GM19328 (cell line): ENCODE data around the gene GUCA2B.

ENCODE experiments used
- ATAC-seq: cut with Tn5 transposase; IDR thresholded peaks from one replicate; pipeline ENCODE4 v1.9.1; 2021; ENCODE audit warnings: mild to moderate bottlenecking, moderate library complexity; ENCODE audit not compliant: unreplicated experiment

Gene GUCA2B

DNA sequence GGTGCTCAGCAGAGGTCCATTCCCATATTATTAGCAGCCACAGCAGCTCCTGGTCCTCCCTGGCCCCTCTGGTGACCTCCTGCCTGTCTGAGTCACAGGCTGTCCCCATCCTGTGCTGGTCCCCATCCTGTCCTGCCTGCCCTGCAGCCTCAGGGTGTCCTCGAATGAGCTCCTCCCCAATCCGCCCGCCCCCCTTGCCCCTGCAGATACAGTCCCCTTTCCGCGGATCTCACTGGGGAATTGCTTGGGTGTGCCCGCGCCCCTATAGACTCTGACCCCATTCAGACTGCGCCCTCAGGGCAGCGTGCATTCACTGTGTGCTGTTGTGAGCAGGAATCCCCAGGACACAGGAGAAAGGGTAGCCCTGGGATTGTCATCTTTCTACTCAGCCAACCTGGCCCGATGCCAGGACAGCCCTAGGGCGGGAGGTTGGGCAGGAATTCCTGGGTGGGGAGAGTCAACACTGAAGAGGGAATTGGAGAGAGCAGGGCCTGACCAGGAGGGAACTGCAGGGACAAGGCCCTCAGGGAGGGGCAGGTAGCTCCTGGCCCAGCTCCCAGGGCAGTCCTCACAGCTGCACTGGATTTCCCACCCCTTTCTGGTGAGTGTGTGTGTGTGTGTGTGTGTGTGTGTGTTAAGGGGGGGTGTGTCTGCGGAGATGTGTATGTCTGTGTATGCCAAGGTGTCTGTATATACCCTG, 12.5 kb downstream of the GUCA2B start:
- ATAC-seq: no peak

DNA sequence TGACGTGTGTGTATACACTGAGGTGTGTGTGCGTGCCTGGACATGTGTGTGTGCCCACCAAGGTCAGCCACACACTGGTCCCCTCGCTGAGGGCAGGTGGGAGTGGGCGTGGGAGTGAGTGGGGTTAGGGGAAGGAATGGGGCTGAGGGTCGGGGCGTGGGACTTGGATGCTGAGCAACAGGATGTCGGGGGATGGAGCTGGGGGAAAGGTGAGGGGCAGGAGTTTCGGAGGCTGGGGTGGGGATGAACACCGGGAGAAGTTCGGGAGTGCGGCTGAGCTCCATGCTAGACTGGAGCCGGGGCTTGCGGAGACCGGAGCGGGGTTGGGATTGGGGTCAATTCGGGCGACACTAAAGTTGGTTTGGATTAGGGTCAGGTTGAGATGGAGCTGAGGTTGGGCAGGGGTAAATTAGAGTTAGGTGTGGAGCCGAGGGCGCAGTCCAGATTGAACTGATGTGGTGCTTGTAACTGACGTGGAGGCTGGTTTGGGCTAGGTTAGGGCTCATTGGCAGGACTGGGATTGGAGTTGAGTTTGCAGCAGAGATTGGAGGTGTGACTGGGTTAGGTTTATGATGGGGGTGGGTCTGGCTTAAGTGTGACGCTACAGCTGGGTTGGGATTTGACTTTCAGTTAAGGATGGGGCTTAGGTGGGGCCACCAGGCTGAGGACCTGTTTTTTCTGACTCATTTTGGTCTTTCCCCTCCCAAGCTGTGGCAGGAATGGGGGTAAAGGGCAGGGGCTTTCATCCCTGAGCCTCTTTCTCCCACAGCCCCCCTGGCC, 14.6 kb downstream of the GUCA2B start:
- ATAC-seq: no peak

- no peak for ATAC-seq
Measured at GRCh38 chr1:42168391-42168670, 15.1 kb downstream of the GUCA2B start.

- no peak for ATAC-seq
Measured at GRCh38 chr1:42168763-42169162, 15.6 kb downstream of the GUCA2B start.

DNA sequence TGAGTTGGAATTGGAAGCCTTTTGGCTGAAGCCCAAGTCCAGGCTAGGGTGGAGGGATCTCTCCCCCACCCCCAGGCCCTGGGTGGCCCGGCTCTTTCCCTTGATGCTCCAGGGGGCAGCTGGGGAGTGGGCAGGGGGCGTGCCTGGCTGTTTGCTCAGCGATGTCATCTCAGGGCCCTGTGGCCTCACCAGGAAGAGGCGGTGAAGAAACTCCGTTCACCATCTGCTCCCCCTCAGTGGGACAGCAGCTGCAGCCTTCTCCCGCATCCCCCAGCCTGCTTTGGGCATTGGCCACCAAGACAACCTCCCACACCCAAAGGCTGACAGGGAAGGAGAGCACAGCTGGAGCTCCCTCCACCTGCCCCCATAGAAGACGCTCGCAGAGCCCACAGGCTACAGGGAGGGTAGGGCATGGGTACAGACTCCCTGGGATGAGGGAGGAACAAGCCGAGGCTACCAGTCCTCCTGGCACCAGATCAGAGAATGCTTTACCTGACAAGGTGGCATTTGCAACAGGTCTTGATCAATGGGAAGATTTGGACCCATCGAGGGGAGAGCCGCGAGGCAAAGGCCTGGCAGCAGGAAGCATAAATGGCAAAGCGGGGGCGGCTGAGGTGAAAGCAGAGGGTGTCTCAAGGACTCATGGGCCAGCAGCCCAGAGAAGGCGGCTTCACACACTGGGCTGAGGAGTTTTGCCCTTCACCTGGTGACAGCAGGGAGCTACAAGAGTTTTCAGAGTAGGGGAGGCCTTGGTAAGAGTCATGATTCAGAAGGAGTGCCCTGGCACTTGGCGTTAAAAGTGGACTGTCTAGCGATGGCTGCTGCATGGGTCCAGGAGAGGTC, 17.8 kb downstream of the GUCA2B start:
- ATAC-seq: no peak

GRCh38 chr1:42171679-42172266, 18.6 kb downstream of the GUCA2B start:
- ATAC-seq: no peak

- no peak for ATAC-seq
Measured at GRCh38 chr1:42172381-42173133, 19.3 kb downstream of the GUCA2B start.

GRCh38 chr1:42173155-42173933, 20.1 kb downstream of the GUCA2B start:
- no peak for ATAC-seq

GRCh38 chr1:42173961-42174735, 20.9 kb downstream of the GUCA2B start:
- no peak for ATAC-seq

DNA sequence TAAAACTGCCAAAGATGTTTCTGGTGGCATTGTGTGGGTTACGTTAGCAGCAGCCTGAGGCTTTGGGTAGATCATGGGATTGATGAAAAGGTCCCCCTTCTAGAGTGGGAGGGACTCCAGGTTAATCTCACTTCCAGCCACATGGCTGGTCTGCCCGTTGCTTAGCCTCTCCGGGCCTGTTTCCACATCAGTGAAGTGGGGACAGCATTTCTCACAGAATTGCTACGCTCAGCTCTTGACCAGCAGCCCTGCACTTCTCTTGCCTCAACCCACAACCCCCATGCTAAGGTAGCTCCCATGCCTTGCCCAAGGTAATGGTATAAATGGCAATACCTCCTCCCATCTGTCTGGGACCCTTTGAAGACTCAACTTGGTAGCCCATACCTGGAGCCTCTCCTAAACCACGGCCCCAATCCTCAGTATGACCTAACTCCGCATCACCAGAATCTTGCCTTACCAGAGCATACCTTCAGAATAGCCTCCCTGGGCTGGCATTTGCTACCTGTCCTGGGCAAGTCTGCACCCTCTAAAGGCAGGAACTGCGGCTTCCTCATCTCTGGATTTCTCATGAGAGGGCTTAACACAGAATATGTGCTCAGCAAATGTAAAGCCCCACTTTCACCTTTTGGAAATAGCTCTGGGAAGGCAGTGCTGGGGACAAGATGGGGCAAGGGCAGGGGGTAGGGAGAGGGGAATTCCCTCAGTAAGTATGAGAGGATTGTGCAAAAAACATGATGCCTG, 22.3 kb downstream of the GUCA2B start:
- ATAC-seq: no peak

DNA sequence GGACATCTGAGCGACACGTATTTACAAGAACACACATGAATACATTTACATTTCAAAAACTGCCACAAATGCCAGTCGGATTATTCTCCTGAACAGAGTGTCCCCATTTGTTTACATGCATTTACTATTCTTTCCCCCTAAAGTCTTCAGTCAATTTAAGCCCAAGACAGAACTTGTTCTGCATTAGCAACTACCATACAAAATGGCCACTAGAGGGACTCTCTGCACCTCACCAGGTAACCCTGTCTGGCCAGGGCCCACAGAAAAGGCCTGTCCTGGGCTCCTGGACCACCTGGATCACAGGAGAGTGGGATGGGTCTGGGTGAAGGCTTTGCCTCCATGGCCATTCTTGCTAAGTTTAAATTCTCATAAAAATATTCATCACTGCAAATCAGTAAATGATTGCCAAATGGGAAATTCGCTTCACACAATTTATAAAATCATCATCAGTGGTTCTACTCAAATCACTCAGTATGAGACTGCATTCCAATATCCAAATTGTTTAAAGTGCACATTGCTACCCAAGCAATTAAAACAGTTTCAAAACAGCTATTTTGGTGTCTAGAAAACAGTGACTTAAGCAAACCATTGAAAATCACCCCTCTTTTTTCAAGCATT, 23.8 kb downstream of the GUCA2B start:
- ATAC-seq: no peak

DNA sequence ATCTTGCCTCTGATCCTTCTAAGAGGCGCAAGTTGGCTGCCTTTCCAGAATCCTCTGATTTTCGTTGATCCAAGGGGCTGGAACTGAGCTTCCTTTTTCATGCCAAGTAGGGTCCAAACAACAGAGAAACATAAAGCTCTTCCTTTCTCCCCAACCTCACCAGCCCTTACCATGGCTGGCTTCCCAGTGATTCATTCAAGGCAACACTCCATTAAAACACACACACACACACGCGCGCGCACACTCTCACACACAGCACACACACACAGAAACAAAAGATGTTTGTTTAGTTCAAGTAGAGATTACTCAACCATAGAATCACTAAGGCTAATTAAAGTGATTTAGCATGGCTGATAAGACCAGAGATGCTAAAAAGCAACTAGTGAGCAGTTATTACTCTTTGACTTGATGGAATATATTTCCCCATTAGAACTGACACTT, 24.4 kb downstream of the GUCA2B start:
- no peak for ATAC-seq

DNA sequence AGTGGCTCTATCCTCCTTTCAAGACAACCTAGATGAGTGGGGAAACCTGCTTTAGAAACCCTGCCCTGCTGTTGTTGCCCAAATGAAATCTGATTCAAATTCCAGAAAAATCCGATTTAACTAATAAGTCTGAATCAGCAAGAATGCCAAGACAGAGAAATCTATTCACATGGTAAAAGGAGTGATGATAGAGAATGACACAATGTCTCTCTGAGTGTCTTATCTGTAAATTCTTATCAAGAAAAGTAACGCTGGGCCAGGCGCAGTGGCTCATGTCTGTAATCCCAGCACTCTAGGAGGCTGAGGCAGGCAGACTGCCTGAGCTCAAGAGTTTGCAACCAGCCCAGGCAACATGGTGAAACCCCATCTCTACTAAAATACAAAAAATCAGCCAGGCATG, 25.0 kb downstream of the GUCA2B start:
- ATAC-seq: no peak

GRCh38 chr1:42179275-42179674, 26.1 kb downstream of the GUCA2B start:
- ATAC-seq: no peak

- ATAC-seq: no peak
Measured at GRCh38 chr1:42179900-42180329, 26.7 kb downstream of the GUCA2B start.

GRCh38 chr1:42181687-42182086, 28.5 kb downstream of the GUCA2B start:
- ATAC-seq: no peak

- ATAC-seq: no peak
Measured at GRCh38 chr1:42183210-42183956, 30.2 kb downstream of the GUCA2B start.
